HG03280 (cell line): ENCODE results near the gene CKMT2.

Experiments
- ATAC-seq: cut with Tn5 transposase; IDR thresholded peaks from one replicate; pipeline ENCODE4 v1.9.1; 2021; ENCODE audit warnings: mild to moderate bottlenecking, moderate library complexity; ENCODE audit not compliant: unreplicated experiment

The CKMT2 gene

DNA sequence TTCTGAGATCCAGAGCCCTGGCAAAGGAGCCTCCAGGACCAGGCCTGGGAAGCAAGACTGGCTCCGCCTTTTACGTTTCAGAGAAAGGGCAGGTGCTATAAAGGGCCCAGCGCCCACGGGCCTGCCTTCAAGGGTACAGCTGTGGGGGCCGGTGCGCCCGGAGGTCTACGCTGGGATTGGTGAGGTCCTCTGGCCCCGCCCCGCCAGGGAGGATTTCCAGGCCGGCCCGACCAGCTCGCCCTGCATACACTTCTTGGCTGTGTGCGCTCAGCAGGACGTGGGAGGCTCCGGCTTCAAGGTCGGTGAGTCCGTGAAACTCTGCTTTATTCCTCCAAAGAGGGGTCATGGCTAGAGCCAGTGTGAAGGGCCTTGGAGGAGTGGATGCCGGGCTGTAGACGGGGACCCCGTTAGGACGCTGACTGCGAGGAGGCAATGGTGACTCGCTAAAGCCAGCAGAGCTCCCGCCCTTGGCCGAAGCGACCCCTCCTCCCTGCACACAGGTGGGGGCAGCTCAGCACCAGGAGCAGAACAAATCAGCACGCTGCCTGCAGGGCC lies at the start of gene CKMT2:
TSS of gene CKMT2 (plus strand) at position 243 of the 555 bp plus-strand sequence. CDS start 17,811 bp downstream, outside the sequence.
- ATAC-seq: no peak

GRCh38 chr5:81183811-81184748 lies 49.0 kb upstream of the CKMT2 start:
- ATAC-seq: no peak

- ATAC-seq: no peak
These were observed 48.4 kb upstream of the CKMT2 start for GRCh38 chr5:81184749-81185110.

- ATAC-seq: no peak
These were observed 45.2 kb upstream of the CKMT2 start for GRCh38 chr5:81187885-81188284.

- ATAC-seq: no peak
These were observed 44.2 kb upstream of the CKMT2 start for GRCh38 chr5:81188962-81189361.

DNA sequence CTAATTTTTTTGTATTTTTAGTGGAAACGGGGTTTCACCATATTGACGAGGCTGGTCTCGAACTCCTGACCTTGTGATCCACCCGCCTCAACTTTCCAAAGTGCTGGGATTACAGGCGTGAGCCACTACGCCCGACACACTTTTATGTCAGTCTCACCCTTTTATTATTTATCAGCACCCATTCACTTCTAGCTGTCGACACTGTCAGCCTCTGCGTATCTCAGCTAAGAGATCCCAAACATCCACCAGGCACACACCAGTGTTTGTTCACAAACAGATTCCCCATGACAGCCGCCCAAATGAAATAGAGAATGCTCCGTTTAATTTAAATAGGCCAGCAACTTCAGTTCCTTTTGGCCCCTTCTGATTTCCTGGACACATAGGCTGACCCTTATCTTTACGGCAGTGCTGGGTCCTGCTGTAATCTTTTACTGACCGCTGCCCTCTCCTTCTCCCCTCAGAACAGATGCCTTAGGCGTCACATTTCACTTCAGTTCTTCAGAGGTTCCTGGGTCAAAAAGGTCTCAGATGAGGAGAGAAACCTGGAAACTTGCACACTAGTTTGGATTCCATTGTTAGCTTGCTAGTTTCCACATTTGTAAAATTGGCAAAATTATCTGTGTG lies 43.1 kb upstream of the CKMT2 start:
- no peak for ATAC-seq

DNA sequence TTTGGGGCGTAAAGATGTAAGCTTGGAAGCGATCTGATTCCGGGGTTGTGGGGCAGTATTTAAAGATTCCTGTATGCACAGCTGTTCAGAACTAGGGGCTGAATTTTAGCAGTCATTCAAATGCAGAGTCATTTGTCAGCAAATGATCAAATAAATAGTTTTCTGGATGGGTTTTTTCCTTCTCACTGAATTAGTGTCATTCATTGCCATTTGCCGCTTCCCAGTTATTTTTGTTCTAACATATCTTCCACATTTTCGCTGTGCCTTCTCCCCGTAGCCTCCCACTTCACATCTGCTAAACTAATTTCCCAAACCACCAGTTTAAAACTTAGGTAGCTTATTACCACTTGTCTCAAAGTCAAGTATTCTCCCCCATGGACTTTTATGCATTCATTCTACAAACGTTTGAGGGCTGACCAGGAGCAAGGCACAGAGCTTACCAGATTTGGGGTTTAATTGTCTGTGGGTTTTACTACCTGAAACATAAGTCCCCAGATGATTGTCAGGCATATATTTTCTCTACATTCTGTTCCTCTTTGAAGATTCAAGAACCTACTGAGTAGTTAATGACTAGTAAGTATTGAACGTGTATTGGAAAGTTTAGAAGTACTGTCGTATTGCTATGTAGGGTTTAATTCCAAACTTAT lies 41.3 kb upstream of the CKMT2 start:
- ATAC-seq: no peak

DNA sequence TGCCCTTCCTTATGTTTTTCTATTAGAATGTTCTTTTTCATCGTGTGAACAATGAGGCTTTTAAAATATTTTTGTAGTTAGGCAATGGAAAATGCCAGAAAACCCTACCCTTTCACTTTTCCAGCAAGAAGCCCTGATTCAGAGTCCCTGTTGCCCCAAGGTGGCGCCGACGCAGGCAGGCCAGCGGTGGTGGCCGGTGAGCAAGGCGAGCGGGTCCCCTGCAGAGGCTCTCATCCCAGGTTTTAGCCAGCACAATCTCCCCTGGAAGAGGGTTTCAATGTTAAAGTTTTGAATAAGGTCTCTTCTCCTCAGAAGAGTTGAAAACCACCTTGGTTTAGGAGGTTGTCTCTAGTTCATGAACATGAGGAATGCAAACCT lies 40.8 kb upstream of the CKMT2 start:
- ATAC-seq: no peak

DNA sequence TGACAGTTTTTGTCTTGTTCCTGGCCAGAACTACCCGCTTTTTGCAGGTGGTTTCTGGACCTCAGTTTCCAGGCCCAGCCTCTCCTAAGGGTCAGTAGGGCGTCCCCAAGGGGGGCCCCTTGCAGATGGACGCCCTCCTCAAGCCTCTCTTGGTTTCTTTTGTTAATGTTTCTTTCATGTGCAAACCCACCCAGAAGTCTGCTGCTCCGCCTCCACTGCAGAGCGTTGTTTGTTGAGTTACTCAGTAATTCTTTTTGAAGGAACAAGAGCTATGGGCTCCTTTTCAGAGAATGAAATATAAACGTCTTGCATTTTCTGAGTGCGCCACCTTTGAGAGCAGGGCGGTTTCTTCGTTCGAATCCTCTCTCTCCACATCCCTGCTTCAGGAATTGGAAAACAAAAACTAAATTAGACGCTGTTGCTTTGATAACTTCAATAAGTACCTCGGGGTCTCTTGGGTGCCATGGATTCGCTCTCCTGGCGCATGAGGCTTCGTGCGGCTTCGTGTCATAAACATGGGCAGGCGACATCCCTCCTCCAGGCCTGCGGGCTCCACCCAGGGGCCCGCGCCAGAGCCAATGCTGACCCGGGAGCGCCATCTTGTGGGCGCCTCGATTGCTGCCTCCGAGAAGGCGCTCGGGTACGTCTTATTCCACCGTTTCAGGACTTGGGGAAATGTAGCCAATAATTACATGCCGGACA lies 38.3 kb upstream of the CKMT2 start:
- ATAC-seq: peak; percentile 98

GRCh38 chr5:81195335-81195929 lies 37.7 kb upstream of the CKMT2 start:
- ATAC-seq: no peak

GRCh38 chr5:81202655-81203054 lies 30.5 kb upstream of the CKMT2 start:
- no peak for ATAC-seq

- ATAC-seq: no peak
These were observed 29.4 kb upstream of the CKMT2 start for GRCh38 chr5:81203729-81204128.

DNA sequence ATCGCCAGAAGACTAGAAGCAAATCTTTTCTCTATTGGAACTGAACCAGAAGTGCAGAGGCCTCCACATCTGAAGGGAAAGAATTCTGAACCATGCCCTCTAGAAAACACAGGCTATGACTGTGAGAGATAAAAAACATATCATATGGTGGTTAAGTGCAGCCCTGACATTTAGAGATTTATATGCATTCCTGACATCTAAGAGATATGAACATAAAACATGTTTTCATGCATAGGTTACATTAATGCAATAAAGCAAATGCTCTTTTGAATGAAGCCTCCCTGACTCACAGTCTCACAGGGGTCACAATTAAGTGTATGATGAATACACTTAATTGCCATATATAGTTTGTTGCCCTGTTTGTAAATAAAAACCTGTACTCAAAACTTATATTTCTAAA lies 28.9 kb upstream of the CKMT2 start:
- no peak for ATAC-seq

DNA sequence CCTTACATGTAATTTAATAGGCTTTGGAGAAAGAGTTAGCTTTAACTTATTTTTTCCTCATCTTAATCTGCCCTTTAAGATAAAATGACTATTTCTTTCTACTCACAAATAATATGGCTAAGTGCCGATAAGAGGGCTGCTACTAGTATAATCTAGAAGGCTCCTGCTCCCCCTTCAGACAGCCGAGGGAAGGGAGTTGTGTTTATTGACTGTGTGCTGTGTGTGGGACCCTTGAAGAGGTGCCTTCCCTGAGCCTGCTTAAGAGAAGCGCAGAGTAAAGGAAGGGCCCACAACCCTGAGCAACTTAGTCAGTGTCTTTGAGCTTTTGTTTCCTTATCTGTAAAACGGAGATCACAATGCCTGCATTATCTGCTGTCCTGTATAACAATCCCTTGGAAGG lies 28.1 kb upstream of the CKMT2 start:
- ATAC-seq: no peak

DNA sequence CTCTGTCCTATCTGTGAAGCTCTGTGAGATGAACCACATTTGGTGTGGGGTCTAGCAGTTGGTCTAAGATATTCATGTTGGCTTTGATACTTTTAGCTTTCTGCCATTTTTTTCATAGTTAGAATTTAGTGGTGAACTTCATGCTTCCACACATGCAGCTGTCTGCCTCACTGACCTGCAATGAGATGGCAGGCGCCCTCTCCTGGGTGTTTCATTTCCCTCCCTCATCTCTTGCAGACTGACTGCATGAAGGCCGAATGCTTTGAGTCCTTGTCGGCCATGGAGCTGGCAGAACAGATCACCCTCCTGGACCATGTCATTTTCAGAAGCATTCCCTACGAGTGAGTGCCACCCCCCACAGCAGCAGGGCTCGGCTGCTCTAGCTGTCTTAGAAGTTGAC lies 26.1 kb upstream of the CKMT2 start:
- ATAC-seq: no peak

DNA sequence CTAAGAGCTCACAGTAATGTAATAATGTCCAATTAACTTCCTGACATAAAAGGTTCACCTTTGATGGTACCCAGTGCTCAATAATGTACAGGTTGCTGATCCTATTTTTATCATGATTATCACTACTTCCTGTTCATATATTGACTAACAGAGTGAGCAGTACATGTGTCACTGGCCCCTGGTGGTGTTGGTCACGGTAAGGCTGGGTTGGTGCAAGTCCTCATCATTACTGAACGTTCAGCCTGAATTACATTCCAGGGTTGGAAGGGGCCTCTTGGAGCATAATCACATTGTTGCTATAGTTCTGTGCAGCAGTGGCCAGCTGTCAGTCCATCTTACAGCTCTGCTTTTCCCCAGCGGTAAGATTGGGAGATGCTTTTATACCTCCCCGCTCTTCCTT lies 24.2 kb upstream of the CKMT2 start:
- ATAC-seq: no peak

DNA sequence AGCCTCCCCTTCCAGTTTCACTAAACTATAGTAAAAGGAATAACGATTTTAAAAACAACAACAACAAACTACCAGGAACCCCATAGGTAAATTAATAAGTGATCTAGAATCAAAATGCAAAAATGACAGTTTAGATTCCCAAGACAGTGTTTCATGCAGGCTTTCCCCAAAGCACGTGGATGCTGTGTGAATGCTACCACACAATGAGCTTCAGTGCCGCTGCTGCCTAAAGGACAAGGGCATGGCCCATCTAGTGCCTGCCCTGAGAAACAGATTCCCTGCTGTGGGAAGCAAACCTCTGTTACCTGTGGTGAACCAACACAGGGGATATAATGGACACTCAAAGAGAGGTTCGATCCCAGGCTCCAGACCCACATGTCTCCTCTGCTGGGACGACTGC lies 23.7 kb upstream of the CKMT2 start:
- ATAC-seq: no peak

GRCh38 chr5:81209869-81210493 lies 23.1 kb upstream of the CKMT2 start:
- ATAC-seq: no peak

- ATAC-seq: peak; percentile 45
These were observed 20.8 kb upstream of the CKMT2 start for GRCh38 chr5:81212211-81212751.

DNA sequence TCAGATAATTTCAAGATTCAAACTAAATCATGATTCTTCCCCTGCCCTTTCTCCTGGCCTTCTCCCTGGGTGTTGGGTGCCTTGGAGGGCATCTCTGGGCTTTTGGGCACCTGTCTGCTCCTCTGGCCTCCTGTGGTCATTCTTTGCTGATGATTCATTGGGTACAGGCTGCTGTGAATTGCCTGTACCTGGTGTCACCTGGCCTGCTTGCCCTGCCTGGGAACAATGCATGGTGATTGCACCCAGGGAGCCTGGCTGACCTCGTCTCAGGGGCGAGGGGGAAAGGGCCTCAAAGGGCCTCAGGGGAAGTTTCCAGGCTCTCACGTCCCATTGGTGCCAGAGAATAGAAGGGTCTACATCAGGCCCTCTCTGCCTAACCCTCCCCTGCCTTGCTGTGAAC lies 20.1 kb upstream of the CKMT2 start:
- no peak for ATAC-seq
